Body of pancreas (tissue), 4 donors: ENCODE results near the gene THADA.

Source experiments
- CTCF ChIP-seq, 7 experiments: fragments of 450-650 bp in 4 of 7; fragments of 200-600 bp in 3 of 7; sonication (generic) in 3 of 7; IDR thresholded peaks; one replicate each; pipeline ENCODE4 v1.5.1; 2016 to 2019; ENCODE audit warnings: antibody characterized with exemption in 7 of 7
- POLR2A ChIP-seq, 3 donors: fragments of 450-650 bp; IDR thresholded peaks; one replicate each; pipeline ENCODE4 v1.6.1; 2016; ENCODE audit warnings: antibody characterized with exemption in 3 of 3, mild to moderate bottlenecking in 2 of 3

- TF ChIP-seq CTCF (IDR thresholded peaks at IDR 0.05), result no peak
- TF ChIP-seq POLR2A (IDR thresholded peaks at IDR 0.05), result no peak
Observed at GRCh38 chr2:43307973-43308372, 287.9 kb downstream of the THADA start.
